DMS 273 (cell line): ENCODE measurements around the gene MAU2.

Experiments
- DNase-seq: peaks from one replicate; lab custom pipeline; 2025; ENCODE audit not compliant: unreplicated experiment; lab: John Stamatoyannopoulos, UW

Gene MAU2, protein sequence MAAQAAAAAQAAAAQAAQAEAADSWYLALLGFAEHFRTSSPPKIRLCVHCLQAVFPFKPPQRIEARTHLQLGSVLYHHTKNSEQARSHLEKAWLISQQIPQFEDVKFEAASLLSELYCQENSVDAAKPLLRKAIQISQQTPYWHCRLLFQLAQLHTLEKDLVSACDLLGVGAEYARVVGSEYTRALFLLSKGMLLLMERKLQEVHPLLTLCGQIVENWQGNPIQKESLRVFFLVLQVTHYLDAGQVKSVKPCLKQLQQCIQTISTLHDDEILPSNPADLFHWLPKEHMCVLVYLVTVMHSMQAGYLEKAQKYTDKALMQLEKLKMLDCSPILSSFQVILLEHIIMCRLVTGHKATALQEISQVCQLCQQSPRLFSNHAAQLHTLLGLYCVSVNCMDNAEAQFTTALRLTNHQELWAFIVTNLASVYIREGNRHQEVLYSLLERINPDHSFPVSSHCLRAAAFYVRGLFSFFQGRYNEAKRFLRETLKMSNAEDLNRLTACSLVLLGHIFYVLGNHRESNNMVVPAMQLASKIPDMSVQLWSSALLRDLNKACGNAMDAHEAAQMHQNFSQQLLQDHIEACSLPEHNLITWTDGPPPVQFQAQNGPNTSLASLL

DNA sequence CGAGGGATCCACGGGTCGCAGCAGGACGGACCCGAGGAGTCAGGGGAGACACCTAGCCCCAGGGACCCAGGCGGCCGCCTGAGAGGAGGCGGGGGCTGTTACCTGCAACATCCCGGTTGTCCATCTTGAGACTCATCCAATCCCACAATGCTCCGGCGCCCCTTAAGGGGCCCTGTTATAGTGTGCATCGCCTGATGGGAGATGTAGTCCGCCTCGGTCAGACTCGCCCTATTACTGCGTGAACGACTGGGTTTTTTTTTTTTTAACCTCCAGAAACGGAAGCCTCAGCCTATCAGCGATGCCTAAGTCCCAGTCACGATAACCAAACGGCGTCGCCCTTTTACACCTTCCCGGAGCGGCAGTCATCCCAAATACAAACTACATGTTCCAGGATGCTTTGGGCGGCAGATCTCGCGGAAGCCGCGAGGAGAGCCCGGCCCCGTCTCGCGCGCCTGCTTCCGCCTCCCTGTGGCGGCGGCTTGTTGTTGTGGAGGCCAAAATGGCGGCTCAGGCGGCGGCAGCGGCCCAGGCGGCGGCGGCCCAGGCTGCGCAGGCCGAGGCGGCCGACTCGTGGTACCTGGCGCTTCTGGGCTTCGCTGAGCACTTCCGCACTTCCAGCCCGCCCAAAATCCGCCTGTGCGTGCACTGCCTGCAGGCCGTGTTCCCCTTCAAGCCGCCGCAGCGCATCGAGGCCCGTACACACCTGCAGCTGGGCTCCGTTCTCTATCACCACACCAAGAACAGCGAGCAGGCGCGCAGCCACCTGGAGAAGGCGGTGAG lies at the start of gene MAU2, which contains the start of gene SUGP1:
Gene MAU2, plus strand, starts transcription at position 469 of the 780 bp plus-strand sequence. Its CDS starts 31 bp downstream, at position 500.
Gene SUGP1, minus strand, starts transcription at position 149 of the 780 bp plus-strand sequence. Its CDS starts 13 bp downstream, at position 136.
- peak; percentile 98 for DNase-seq

DNA sequence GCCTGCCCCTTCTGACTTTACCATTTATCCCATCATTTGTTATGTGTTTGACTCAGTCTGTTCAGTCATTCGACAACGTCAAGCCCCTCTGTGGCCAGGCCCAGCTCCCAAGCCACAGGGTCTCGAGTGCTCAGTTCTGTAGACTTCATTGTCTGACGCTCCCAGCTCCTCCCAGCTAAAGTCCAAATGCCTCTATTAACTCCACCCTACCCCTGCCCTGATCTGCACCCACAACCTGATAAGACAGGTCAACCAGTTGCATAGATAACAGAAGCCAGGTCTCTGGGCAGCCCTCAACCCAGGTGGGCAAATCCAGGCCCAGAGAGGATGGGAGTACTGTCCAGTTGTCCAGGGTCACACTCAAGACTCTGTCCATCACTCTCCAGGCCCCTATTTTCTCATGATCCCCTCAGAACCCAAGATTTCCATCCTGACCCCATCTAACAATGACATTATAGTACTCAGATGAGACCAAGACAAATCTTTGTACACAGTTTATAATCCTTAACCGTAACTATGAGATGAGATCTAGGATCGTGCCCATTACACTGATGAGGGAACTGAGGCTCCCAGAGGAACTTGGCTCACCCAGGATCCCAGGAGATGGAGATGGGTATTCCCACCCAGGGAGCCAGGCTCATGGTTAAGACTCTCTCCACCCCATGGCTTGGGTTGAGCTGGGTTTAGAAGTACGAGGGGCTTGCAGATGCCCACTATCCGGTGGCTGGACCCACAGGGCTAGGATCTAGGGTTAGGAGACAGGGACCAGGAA lies 48.6 kb upstream of the MAU2 start:
- DNase-seq: no peak

DNA sequence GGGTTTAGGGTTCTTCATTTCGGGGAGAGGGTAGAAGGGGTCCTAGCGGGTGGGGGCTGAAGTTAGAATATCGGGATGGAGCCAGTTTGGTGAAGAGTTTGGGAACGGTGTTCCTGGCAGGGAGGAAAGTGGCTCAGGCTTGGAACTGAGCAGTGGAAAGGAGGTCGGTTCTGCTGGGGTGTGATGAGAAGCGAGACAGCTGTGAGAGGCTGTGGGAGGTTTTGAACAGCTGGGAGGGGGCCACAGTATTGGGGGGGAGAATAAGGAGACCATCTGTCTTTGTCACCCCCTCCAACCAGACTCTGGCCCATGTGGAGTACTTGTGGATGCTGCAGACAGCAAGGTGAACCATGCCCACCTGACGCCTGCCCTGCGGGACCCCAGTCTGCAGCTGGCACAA lies 46.5 kb upstream of the MAU2 start:
- DNase-seq: peak; percentile 88

DNA sequence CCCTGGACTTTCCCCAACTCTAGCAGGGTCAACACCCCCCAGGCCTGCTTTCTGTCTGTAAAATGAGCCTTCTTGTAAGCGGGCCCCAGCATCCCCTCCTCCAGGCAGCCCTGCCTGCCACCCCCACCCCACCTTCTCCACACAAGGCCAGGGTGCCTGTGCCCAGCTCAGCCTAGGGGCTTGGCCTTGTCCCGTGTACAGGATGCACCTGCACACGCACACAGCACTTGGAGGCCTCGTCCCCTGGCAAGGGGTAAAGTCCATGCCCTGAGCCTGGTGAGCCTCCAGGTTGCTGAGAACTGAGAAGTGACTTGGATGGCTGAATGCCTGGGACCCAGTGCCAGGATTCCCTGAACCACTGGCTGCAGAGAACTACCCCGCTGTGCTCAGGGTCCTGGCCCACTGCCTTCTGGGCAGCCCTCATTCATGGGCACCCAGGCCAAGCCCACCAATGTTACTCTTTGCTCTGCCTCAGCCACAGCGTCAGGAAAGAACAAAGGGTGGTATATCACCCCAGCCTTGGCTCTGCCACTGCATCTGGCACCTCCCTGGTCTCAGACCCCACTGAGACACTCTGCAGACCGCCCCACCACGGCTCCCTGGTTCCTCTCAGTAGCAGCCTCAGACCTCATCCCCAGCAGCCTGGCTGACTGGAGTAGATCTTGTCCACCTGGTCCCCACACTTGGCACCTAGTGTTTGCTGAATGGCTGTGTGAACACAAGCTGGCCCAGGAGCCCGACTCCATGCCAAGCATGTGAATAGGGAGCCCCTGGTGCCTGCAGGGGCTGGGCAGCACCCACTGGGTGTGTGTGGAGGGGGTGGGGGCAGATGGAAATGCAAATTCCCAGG lies 45.7 kb upstream of the MAU2 start:
- peak; percentile 56 for DNase-seq

DNA sequence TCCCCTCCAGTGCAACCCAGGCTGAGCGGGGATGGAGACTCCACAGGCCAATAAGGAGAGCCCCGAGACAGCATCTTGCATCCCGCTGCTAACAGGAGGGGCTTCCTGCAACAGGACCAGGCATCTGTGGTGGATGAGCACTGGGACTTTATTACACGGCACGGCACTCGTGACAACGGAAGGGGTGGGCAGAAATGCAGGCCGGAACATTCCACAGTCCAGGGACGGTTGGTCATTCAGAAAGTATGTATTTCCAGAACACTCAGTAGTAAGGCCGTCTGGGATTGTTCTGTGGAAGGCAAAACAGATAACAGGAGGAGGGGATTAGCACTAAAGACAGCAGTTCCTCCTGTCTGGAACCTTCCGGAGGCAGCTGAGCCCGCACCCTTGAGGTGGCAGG lies 44.2 kb upstream of the MAU2 start:
- DNase-seq: no peak

DNA sequence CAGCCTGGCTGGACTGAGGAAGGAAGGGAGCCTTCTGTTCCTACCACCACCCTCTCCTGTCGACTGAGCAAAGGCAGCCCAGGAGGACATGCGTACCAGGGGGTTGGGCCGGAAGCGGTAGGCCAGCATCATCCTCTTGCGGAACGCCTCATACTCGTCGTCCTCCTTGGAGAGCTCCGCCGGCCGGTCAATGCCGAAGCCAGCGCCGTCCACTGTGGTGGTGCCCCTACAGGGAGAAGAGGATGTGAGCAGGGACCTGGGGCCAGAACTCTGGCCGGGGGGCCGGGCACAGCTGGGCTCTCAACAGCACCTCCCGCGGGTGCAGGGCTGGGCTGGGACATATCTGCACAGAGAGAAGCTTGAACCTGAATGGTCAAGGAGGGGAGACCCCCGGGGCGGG lies 43.8 kb upstream of the MAU2 start:
- no peak for DNase-seq

DNA sequence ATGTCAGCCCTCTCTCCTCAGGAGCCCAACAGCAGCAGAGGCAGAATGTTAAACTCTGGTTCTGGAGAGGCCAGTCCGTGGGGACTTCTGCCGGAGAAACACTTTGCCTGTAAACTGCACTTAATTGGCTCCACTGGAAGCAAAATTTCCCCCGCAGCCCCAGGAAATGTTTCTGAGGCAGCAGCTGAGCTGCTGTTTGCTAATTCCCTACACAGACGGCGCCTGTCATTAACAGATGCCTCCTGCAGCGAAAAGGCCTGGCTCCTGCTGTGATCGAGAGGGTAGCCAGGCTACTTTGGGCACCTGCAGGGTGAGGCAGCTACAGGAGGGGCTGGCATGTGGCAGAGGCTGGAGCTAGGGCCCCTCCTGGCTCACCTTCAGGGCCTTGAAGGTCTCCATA lies 42.3 kb upstream of the MAU2 start:
- DNase-seq: peak; percentile 93

DNA sequence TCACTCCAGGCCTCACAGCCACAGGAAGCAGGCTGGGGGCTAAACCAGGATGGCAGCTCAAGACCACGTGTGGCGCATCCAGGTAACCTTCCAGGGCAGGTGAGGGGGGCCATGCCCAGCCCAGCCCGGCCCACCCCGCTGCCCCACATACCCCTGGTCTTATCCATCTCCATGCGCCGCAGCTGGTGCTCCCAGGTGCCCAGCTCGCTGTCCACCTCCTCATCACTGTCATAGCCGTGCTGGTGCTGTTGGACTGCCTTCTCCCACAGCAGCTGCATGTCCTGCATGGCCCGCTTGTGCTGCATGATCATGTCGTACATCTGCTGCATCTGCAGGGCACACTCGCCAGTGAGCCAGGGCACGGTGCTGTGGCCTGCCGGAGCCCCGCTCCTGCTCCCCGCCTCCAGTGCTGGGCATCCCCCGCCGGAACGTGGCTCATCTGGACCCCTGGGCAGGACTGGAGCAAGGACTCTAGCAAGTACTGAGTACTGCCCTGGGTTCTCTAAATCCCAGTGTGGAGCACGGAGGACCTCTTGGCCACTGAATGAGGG lies 41.5 kb upstream of the MAU2 start:
- DNase-seq: no peak

DNA sequence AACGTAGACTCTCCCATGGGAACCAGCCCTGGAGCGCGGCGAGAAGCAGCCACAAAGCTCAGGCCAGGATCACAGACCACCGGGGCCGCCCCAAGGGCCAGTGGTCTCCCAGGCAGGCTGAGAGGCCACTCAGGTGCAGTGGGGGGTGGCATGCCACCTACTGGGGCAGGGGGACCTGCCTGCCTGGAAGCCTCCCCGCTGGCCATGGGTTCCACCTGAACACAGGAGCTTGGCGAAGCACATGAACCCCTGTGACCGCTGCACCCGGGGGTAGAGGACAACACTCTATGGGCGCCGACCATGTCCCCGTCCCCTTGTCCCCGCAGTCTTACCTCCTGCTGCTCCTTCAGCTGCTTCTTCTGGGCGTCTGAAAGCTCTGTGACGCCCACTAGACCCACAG lies 40.8 kb upstream of the MAU2 start:
- DNase-seq: no peak

DNA sequence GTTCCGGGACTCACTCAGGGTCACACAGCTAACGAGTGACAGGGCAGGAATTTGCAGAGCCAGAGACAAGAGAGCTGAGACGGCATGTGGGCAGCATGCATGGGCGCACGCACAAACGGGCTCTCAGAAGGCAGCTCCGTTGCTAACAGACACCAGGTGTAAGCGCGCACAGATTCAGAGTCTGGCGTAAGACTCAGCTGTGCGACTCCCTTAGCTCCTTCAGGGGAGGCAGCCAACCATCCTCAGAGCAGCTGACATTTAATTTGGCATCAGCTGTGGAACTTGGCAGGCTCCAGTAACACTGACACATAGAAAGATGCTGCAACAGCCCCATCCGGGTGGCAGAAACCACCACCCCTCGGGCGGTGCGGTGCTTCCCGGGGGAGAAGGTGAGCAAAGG lies 40.1 kb upstream of the MAU2 start:
- DNase-seq: peak; percentile 79

DNA sequence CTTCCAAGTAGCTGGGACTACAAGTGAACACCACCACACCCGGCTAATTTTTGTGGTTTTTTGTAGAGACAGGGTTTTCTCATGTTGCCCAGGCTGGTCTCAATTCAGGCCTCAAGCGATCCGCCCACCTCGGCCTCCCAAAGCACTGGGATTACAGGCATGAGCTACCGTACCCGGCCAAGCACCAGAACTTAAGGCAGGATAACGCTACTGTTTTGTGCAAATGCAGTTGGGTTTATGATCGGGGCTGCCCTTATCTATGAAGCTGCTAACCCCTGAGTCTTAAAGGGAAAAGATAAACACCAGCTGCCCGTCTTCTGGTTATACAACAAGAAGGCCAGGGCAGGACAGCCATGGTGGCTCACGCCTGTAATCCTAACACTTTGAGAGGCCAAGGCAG lies 34.9 kb upstream of the MAU2 start:
- no peak for DNase-seq

DNA sequence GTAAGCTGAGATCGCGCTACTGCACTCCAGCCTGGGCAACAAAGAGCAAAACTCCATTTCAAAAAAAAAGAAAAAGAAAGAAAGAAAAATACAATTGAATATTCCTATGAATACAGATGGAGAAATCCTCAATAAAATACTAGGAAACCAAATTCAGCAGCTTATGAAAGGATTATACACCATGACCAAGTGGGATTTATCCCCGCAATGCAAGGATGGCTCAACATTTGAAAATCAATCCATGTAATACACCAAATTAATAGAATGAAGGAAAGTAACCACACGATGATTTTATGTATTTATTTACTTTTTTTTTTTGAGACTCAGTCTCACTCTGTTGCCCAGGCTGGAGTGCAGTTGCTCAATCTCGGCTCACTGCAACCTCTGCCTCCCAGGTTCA lies 28.0 kb upstream of the MAU2 start:
- DNase-seq: no peak

DNA sequence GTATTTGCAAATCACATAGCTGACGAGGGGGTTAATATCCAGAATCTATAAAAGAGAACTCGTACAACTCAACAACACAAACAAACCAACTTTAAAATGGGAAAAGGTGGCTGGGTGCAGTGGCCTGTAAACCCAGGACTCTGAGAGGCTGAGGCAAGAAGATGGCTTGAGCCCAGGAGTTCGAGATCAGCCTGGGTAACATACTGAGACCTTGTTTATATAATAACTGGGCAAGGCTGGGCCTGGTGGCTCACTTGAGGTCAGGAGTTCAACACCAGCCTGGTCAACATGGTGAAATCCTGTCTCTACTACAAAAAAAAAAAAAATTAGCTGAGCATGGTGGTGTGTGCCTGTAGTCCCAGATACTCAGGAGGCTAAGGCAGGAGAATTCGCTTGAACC lies 25.7 kb upstream of the MAU2 start:
- no peak for DNase-seq

DNA sequence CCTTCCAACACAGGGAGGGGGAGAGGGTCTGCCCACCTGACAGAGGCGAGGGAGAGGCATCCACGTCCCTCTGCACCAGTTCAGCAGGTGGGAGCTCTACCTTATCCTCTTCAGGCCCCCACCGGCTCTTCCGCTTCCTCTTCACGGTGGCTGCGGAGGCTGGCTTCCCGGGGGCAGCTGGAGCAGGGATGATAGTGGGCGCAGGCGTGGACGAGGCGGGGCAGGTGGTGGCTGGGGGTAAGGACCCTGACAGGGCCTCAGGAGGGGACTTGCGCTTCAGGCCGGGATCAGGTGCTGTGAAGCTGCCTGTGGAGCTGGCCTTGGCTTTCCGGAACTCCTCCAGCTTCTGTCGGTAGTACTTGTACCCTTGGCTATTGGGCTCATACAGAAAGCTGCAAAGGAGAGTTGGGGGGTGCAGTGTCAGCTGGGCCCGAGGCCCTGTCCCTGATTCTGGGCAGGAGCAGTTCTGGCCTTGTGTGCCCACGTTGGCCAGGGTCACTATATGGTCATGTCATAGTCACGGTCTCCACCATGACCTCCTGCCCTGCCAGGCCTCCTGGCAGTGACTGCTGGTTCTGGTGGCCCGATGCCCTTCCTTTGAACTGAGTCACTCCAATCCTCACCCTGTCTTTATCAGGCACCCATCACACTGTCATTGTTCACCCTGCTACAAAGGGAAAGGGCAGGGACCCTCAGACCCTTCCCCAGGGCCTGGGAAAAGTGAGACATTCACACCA lies 23.5 kb upstream of the MAU2 start:
- DNase-seq: no peak

DNA sequence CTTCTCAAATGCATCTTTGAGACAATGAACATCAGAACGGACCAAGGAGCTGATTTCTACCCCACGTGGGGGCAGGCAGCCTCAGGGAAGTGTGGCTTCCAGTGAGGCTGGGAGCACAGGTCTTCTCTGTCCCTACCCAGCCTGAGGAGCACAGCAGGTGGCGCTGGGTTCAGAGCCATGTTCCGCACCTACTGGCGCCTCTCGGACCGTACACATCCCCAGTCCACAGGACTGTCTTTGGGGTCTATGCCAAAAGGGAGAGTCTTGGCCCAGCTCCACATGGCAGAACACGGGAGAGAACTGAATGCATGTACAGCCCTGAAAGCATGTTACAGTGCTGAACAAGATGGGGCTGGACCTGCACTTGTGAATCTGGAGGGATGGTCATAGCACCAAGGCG lies 22.9 kb upstream of the MAU2 start:
- no peak for DNase-seq

DNA sequence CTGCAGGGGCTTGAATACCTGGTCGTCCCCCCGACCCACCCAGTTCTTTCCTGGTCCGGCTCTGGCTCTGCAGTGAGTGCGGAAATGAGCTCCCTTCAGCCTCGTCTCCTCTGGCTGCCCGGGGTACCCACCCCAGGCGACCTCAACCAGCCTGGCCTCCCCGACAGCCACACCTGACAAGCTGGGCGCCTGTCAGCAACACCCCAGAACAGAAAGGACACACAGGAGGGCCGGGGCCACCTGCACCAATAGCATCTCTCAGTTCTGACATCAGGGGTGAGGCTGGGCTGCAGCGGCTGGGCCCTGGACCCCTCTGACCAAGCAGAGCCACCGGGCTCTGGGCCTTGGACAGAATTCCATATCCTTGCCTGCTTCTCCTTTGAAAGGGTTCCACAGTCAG lies 20.0 kb upstream of the MAU2 start:
- DNase-seq: no peak

DNA sequence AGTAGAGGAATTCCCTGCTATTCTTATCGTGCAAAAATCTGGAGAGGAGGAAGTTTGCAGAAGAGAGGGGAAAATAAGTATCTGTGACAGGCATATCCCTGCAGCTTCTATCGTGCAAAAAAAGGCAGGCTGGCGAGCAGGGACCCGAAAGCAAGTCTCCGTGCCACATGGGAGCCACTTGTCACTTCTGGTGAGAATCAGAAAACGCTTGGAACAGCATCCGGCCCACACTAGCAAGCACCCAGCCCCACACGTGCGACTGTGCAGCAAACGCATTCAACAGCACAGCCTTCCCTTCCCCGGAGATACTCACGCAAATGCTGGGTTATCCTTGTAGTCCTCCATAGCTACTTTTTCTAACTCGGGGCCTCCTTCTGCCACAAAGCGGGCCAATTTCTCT lies 17.2 kb upstream of the MAU2 start:
- DNase-seq: no peak

DNA sequence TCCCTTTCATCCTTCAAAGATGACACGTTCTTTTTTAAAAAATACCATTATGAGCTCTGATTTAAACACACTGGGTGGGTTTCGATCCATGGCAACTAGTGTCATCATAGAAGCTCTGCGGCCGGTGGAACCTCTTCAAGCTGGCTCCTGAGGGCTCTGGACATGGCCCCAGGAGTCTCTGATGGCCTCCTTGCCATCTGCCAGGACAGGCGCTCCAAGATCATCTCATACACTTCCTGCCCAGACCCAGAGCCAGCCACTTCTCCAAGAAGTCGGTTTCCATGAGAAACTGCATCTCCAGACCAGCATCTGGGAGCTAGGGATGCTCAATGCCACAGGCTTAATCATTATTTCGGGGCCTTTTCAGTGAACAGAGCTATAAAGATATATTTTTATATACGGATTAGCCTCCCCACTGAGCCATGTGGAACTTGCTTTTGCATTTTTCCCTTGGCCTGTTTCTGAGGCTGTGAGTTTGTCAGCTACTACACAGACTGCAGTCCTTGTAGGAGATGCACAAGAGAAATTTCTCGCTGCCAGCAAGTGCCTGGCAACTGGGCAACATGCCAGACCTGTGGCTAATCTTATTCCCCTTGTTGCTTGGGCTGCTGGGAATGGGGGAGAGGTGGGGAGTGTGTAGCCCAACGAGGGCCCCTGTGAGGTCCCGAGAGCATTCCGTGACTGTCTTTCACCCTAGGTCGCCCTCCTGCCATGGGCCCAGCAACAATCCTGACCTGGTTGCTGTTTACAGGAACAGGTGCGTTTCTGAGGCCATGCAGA lies 16.3 kb upstream of the MAU2 start:
- peak; percentile 34 for DNase-seq
